CD4-positive, alpha-beta T cell treated with Interleukin-17A for 4 hours (primary cell): Measurements from ENCODE around the gene LACC1.

ENCODE experiments used
- DNase-seq: peaks from one replicate; pipeline ENCODE4 v3.0.0-alpha.2; 2020; ENCODE audit warnings: mixed read lengths

LACC1 gene

GRCh38 chr13:43884222-43884621, 4.5 kb downstream of the LACC1 start:
- DNase-seq, result no peak

GRCh38 chr13:43894438-43894837, 14.7 kb downstream of the LACC1 start:
- no peak for DNase-seq

- DNase-seq, result no peak
Measured at GRCh38 chr13:43895940-43896339, 16.2 kb downstream of the LACC1 start.

GRCh38 chr13:43905435-43906031, 25.8 kb downstream of the LACC1 start:
- peak; percentile 19 for DNase-seq

- peak; percentile 10 for DNase-seq
Measured at GRCh38 chr13:43908156-43909126, 28.7 kb downstream of the LACC1 start.

- no peak for DNase-seq
Measured at GRCh38 chr13:43910856-43911255, 31.2 kb downstream of the LACC1 start.

- no peak for DNase-seq
Measured at GRCh38 chr13:43911278-43911677, 31.6 kb downstream of the LACC1 start.

- DNase-seq, result no peak
Measured at GRCh38 chr13:43911871-43912270, 32.2 kb downstream of the LACC1 start.

- DNase-seq, result no peak
Measured at GRCh38 chr13:43915451-43915850, 35.7 kb downstream of the LACC1 start.

- no peak for DNase-seq
Measured at GRCh38 chr13:43916828-43917227, 37.1 kb downstream of the LACC1 start.

GRCh38 chr13:43918636-43919035, 38.9 kb downstream of the LACC1 start:
- DNase-seq, result no peak

GRCh38 chr13:43920965-43921674, 41.4 kb downstream of the LACC1 start:
- no peak for DNase-seq

- DNase-seq, result no peak
Measured at GRCh38 chr13:43924549-43925245, 45.0 kb downstream of the LACC1 start.

- no peak for DNase-seq
Measured at GRCh38 chr13:43929947-43930346, 50.2 kb downstream of the LACC1 start.

GRCh38 chr13:43933378-43933777, 53.7 kb downstream of the LACC1 start:
- DNase-seq, result no peak

GRCh38 chr13:43934273-43934672, 54.6 kb downstream of the LACC1 start:
- DNase-seq, result no peak

GRCh38 chr13:43935878-43936277, 56.2 kb downstream of the LACC1 start:
- no peak for DNase-seq

- DNase-seq, result no peak
Measured at GRCh38 chr13:43936647-43937046, 56.9 kb downstream of the LACC1 start.

GRCh38 chr13:43937839-43938238, 58.1 kb downstream of the LACC1 start:
- no peak for DNase-seq

- DNase-seq, result no peak
Measured at GRCh38 chr13:43938449-43938848, 58.7 kb downstream of the LACC1 start.

GRCh38 chr13:43939086-43939485, 59.4 kb downstream of the LACC1 start:
- DNase-seq, result no peak

GRCh38 chr13:43942286-43942685, 62.6 kb downstream of the LACC1 start:
- DNase-seq, result no peak
